AG10803 (cell line): Measurements from ENCODE around the gene CEBPA.

ENCODE experiments used
- DNase-seq: peaks from one replicate; pipeline ENCODE4 v3.0.0; 2010; ENCODE audit warnings: low read depth
- H3K4me3 ChIP-seq: 2 replicates; pipeline ENCODE4 v1.5.1; 2011; ENCODE audit warnings: mild to moderate bottlenecking, low read length, control low read depth
- CTCF ChIP-seq: conservative IDR thresholded peaks from 2 replicates; pipeline ENCODE4 v1.5.1; 2011; ENCODE audit warnings: mild to moderate bottlenecking, low read length, control low read depth, inconsistent platforms

CEBPA gene

GRCh38 chr19:33304371-33304759 is 2.0 kb upstream of the CEBPA start:
- TF ChIP-seq CTCF, result no peak
- no peak overlapping the region; the same call in 1 of the 2 replicates for H3K4me3 ChIP-seq
- DNase-seq, result no peak

- peak overlapping the region; percentile 56 for H3K4me3 ChIP-seq
- peak; percentile 6 for DNase-seq
- TF ChIP-seq CTCF, result no peak
Observed at GRCh38 chr19:33303791-33304345, 1.5 kb upstream of the CEBPA start.

- H3K4me3 ChIP-seq, result peak overlapping the region; percentile 56
- DNase-seq, result peak; percentile 47
- no peak for TF ChIP-seq CTCF
Observed at GRCh38 chr19:33302974-33303790, 848 bp upstream of the CEBPA start.

GRCh38 chr19:33301900-33302174 is 497 bp downstream of the CEBPA start:
- no peak for DNase-seq
- TF ChIP-seq CTCF, result no peak
- no peak overlapping the region for H3K4me3 ChIP-seq

- DNase-seq, result peak; percentile 11
- H3K4me3 ChIP-seq, result peak overlapping the region; percentile 29
- TF ChIP-seq CTCF, result no peak
Observed at GRCh38 chr19:33301144-33301899, 1.0 kb downstream of the CEBPA start.

- H3K4me3 ChIP-seq, result no peak overlapping the region
- DNase-seq, result no peak
- no peak for TF ChIP-seq CTCF
Observed at GRCh38 chr19:33300894-33301143, 1.5 kb downstream of the CEBPA start.
